ENCODE measurements around the gene NMNAT2.

NMNAT2 gene

GRCh38 chr1:183339556-183340167 is 78.5 kb downstream of the NMNAT2 start:
- DNase-seq = no peak

DNA sequence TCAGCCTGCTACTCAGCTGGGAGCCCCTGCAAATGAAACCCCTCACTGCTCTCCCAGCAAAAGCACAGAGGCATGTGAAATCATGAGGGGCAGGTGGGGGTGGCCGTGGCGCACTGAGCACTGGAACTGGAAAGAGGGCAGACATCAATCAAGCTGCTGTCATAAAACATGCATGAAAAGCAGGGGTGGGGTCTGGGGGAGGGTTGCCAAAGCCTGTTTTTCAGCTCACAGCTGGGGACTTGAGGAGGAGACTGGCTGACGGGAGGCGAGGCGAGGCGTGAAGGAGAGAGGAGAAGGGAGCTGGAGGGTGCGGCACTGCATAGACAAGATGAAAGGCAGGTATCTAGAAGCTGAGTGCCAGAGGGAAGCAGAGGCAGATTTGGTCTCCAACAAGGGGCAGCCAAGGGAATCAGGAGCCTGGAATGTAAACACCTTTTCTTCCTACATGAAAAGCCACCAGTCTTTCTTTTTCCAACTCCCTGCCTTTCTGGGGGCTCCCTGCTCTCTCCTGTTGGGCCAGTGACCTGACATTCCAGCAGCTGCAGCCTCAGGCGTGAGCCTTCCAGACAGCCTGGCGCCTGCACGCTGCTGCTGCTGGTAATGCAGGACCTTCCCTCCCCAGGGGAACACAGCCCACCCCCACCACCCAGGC is 87.0 kb downstream of the NMNAT2 start:
- no peak for TF ChIP-seq CTCF (IDR thresholded peaks at IDR 0.05)
- no peaks in the 10 kb centered on the region for H3K9me3 ChIP-seq
- H3K4me1 ChIP-seq = peaks cover 0 to 32% (median 17%) of the 10 kb centered on the region in 4 donors
- H3K27ac ChIP-seq = no peak overlapping the region
- no peak overlapping the region for H3K4me3 ChIP-seq
- H3K36me3 ChIP-seq = no peaks in the 10 kb centered on the region
- no peaks in the 10 kb centered on the region for H3K27me3 ChIP-seq
- intact Hi-C loops (cut with DNase I; ENCODE audit: low total_unique reads) = no loop called here
- DNase-seq = no peak

More at GRCh38 chr1:183339556-183340167, 78.5 kb downstream of the NMNAT2 start:
- Histone ChIP-seq H3K9me3 (no peaks in the 10 kb centered on the region), H3K4me3 (no peak overlapping the region), H3K4me1 (no peaks in the 10 kb centered on the region), H3K27me3 (no peaks in the 10 kb centered on the region), H3K27ac (no peak overlapping the region), H3K36me3 (no peaks in the 10 kb centered on the region)
- no peak for TF ChIP-seq CTCF (IDR thresholded peaks at IDR 0.05)
- intact Hi-C loops (cut with DNase I; ENCODE audit: low total_unique reads) = no loop called here

- peaks cover 0 to 32% (median 17%) of the 10 kb centered on the region in 4 donors for H3K4me1 ChIP-seq
- H3K27ac ChIP-seq = no peak overlapping the region
- H3K36me3 ChIP-seq = no peaks in the 10 kb centered on the region
- no peak for DNase-seq
- TF ChIP-seq CTCF (IDR thresholded peaks at IDR 0.05) = no peak
- no peaks in the 10 kb centered on the region for H3K9me3 ChIP-seq
- no peak overlapping the region for H3K4me3 ChIP-seq
- intact Hi-C loops (cut with DNase I; ENCODE audit: low total_unique reads) = no loop called here
- H3K27me3 ChIP-seq = no peaks in the 10 kb centered on the region
Observed at GRCh38 chr1:183330335-183330734, 87.8 kb downstream of the NMNAT2 start.

GRCh38 chr1:183328371-183328770 is 89.8 kb downstream of the NMNAT2 start:
- no peak for TF ChIP-seq CTCF (IDR thresholded peaks at IDR 0.05)
- Histone ChIP-seq H3K9me3 (no peaks in the 10 kb centered on the region), H3K4me3 (no peak overlapping the region), H3K36me3 (no peaks in the 10 kb centered on the region), H3K27ac (peak overlapping the region; percentile 70 to 79), H3K27me3 (no peaks in the 10 kb centered on the region), H3K4me1 (peaks cover 0 to 32% (median 17%) of the 10 kb centered on the region in 4 donors)
- intact Hi-C loops (cut with DNase I; ENCODE audit: low total_unique reads) = loop anchor here (10.0 kb wide), 1 partner anchor 94 kb away; no protein-coding TSS in a partner anchor
- no peak for DNase-seq

GRCh38 chr1:183327434-183328290 is 90.5 kb downstream of the NMNAT2 start:
- Histone ChIP-seq H3K9me3 (no peaks in the 10 kb centered on the region), H3K4me3 (no peak overlapping the region), H3K4me1 (peaks cover 0 to 32% (median 17%) of the 10 kb centered on the region in 4 donors), H3K27me3 (no peaks in the 10 kb centered on the region), H3K36me3 (no peaks in the 10 kb centered on the region), H3K27ac (peak overlapping the region; percentile 70 to 79)
- peak; percentile 45 to 76 for DNase-seq
- intact Hi-C loops (cut with DNase I; ENCODE audit: low total_unique reads) = loop anchor here (10.0 kb wide), 1 partner anchor 93 kb away; no protein-coding TSS in a partner anchor
- TF ChIP-seq CTCF (IDR thresholded peaks at IDR 0.05) = no peak

Measured in tibial artery (tissue), 4 donors.